Upper lobe of left lung (tissue), 4 donors: Measurements from ENCODE around the gene KLK2.

ENCODE experiments used
- EP300 ChIP-seq, 4 donors: sonication (generic); formaldehyde crosslinking; IDR thresholded peaks; one replicate each; pipeline ENCODE4 v1.5.1; 2017; ENCODE audit warnings: antibody characterized with exemption in 4 of 4, control low read depth in 2 of 4
- POLR2A ChIP-seq, 4 donors: fragments of 450-650 bp; IDR thresholded peaks; one replicate each; pipeline ENCODE4 v1.5.1; 2016 to 2017; ENCODE audit warnings: antibody characterized with exemption in 4 of 4, mild to moderate bottlenecking in 2 of 4
- TF ChIP-seq, protein P1 (sequence below), 6 experiments: fragments of 450-650 bp in 4 of 6; fragments of 200-600 bp in 2 of 6; sonication (generic) in 2 of 6; IDR thresholded peaks; one replicate each; pipeline ENCODE4 v1.5.1; 2016 to 2019; ENCODE audit warnings: antibody characterized with exemption in 6 of 6

DNA sequence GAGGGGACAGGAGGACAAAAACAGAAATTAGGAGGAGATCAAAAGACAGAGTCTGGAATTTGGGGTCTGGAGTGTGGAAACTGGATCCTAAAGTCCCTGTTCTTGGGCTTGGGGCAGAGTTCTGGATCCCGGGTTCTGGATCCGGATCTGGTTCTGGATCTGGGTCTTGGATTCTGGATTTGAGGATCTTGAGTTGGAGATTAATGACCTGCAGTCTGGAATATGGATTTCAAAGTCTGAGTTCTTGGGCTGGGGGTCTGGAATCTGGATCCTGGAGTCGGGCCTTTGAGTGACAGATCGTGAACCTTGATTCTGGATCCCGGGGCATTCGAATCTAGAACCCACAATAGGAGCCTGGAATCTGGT, 39.5 kb upstream of the KLK2 start:
- no peak for TF ChIP-seq POLR2A (IDR thresholded peaks at IDR 0.05)
- TF ChIP-seq, protein P1, sequence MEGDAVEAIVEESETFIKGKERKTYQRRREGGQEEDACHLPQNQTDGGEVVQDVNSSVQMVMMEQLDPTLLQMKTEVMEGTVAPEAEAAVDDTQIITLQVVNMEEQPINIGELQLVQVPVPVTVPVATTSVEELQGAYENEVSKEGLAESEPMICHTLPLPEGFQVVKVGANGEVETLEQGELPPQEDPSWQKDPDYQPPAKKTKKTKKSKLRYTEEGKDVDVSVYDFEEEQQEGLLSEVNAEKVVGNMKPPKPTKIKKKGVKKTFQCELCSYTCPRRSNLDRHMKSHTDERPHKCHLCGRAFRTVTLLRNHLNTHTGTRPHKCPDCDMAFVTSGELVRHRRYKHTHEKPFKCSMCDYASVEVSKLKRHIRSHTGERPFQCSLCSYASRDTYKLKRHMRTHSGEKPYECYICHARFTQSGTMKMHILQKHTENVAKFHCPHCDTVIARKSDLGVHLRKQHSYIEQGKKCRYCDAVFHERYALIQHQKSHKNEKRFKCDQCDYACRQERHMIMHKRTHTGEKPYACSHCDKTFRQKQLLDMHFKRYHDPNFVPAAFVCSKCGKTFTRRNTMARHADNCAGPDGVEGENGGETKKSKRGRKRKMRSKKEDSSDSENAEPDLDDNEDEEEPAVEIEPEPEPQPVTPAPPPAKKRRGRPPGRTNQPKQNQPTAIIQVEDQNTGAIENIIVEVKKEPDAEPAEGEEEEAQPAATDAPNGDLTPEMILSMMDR (IDR thresholded peaks at IDR 0.05) = no peak
- no peak for TF ChIP-seq EP300 (IDR thresholded peaks at IDR 0.05)
